Esophagus muscularis mucosa (tissue), 4 donors: ENCODE results near the gene VPREB3. TPM values are rescaled to one million over a fixed set of nuclear protein-coding genes. Genes with fewer than 3 reads are reported as not detected.

Source experiments
- DNase-seq: peaks from one replicate; pipeline ENCODE4 v3.0.0-alpha.2; 2017; ENCODE audit errors: extremely low spot score
- H3K27ac ChIP-seq, 4 donors: fragments of 200-600 bp; sonication (generic); replicated peaks in 1 of 4; 1 replicate in 3 of 4; 2 replicates in 1 of 4; pipeline ENCODE4 v1.5.1; 2016 to 2019; ENCODE audit warnings: mild to moderate bottlenecking in 1 of 4
- H3K27me3 ChIP-seq, 4 donors: fragments of 200-600 bp; sonication (generic); one replicate each; pipeline versions ENCODE4 v1.5.1 to v1.6.0; 2016 to 2019
- H3K36me3 ChIP-seq, 4 donors: fragments of 200-600 bp; sonication (generic); one replicate each; pipeline ENCODE4 v1.5.1; 2016 to 2019
- H3K4me1 ChIP-seq, 4 donors: fragments of 200-600 bp; sonication (generic); one replicate each; pipeline ENCODE4 v1.5.1; 2016 to 2019
- H3K4me3 ChIP-seq, 4 donors: fragments of 200-600 bp; sonication (generic); 1 replicate in 2 of 4; 2 replicates in 2 of 4; pipeline ENCODE4 v1.5.1; 2016 to 2019; ENCODE audit warnings: mild to moderate bottlenecking in 4 of 4, moderate library complexity in 1 of 4
- H3K9me3 ChIP-seq, 4 donors: fragments of 200-600 bp; sonication (generic); 1 replicate in 3 of 4; 2 replicates in 1 of 4; pipeline ENCODE4 v1.5.1; 2016 to 2019
- EP300 ChIP-seq: sonication (generic); formaldehyde crosslinking; IDR thresholded peaks from one replicate; pipeline ENCODE4 v1.6.1; 2017; ENCODE audit warnings: antibody characterized with exemption
- POLR2A ChIP-seq: fragments of 450-650 bp; IDR thresholded peaks from one replicate; pipeline ENCODE4 v1.6.1; 2017; ENCODE audit warnings: antibody characterized with exemption, moderate library complexity, mild to moderate bottlenecking, low read depth
- POLR2AphosphoS5 ChIP-seq, 2 donors: sonication (generic); formaldehyde crosslinking; IDR thresholded peaks; one replicate each; pipeline ENCODE4 v1.6.1; 2017; ENCODE audit warnings: antibody characterized with exemption in 2 of 2
- WGBS: methylation state at CpG from one replicate; pipeline ENCODE4 v1.1.5; 2018; 5-methylcytosine and 5-hydroxymethylcytosine counted together
- intact Hi-C: fragments of 100-400 bp; cut with DNase I; formaldehyde crosslinking; loops from one replicate; pipeline ENCODE4 v1.15.1; 2023
- total RNA-seq, 4 donors: library from RNA; depleted of rRNA; stranded (reverse); fragments of >200 nt; gene quantifications; one replicate each; pipeline versions ENCODE4 v1.1.0 to v1.2.1, GENCODE V29; 2016
- TF ChIP-seq, protein P1 (sequence below), 3 experiments: fragments of 200-600 bp in 2 of 3; fragments of 450-650 bp in 1 of 3; sonication (generic) in 2 of 3; IDR thresholded peaks; one replicate each; pipeline ENCODE4 v1.5.1; 2017 to 2019; ENCODE audit warnings: antibody characterized with exemption in 3 of 3, mild to moderate bottlenecking in 2 of 3, moderate library complexity in 1 of 3

Gene VPREB3, protein sequence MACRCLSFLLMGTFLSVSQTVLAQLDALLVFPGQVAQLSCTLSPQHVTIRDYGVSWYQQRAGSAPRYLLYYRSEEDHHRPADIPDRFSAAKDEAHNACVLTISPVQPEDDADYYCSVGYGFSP
- total RNA-seq = not detected

DNA sequence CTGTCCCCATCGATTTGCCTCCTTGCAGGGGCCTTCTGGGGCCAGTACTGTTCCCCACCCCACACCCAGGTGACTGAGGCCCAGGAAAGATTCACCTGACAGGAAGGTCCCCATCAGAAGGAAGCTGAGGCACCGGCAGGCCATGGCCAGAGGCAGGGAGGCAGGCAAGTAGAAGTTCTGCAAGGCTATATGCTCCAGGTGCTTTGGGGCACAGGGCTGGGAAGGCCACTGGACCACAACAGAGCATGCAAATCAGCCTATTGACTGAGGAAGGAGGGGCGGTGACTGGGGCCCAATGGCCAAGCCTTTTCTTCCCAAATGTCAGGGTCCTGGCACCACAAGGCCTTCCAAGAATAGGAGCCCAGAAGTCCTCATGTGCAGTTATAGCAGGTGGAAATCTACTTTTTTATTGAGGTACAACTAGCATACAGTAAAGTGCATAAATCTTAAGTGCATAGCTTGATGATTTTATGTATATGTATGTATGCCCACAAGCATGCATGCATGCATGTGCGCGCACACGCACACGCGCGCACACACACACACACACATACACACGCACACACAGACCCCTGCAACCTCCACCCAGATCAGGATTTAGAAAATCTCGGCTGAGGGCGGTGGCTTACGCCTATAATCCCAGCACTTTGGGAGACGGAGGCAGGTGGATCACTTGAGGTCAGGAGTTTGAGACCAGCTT is at the start of gene VPREB3:
Gene VPREB3 (minus strand): TSS at position 206 of the 700 bp plus-strand sequence. CDS start 62 bp downstream, at position 144.
- intact Hi-C loops = loop anchor here (5.0 kb wide), 1 partner anchor 37 kb away; no protein-coding TSS in a partner anchor
- H3K27me3 ChIP-seq = no peaks in the 10 kb centered on the region

DNA sequence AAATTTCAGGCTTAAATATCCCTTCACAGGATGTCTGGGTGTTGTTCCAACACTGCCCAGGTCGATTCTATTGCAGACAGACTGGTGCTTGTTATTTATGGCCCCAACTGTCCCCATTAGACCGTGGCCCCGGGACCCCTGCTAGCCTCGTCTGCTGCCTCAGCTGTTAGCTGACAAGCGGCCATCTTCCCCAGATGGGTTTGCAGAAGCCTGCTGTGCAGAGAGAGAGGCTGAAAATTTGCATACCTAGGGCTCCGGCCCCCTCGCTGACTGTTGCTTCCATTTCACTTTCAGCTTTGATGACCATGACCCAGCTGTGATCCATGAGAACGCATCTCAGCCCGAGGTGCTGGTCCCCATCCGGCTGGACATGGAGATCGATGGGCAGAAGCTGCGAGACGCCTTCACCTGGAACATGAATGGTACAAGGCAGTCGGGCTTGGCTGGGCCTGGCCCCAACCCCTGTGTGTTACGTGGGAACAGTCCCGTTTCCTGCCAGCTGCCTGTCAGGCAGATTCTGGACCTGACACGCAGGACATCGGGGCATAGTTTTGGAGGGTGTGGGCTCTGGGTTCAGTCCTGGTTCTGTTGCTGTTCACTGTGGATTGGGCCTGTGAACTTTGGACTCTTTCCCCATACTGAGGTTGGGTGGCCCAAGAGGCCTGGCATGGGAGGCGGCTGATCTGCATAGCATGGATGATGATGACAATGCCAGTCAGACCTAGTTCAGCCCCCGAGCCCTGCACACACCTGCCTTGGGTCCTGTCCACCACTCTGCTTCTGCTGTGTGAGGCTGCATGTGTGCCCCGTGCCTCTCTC is 49.0 kb upstream of the VPREB3 start:
- no peak for DNase-seq
- Histone ChIP-seq H3K4me1 (no peaks in the 10 kb centered on the region), H3K4me3 (no peak overlapping the region), H3K9me3 (no peaks in the 10 kb centered on the region), H3K27ac (no peak overlapping the region), H3K36me3 (peaks cover 58 to 96% (median 94%) of the 10 kb centered on the region in 4 donors), H3K27me3 (no peaks in the 10 kb centered on the region)
- 91% methylated on average over 15 of the region's 21 CpGs for WGBS
- TF ChIP-seq EP300 = no peak
- TF ChIP-seq, protein P1, sequence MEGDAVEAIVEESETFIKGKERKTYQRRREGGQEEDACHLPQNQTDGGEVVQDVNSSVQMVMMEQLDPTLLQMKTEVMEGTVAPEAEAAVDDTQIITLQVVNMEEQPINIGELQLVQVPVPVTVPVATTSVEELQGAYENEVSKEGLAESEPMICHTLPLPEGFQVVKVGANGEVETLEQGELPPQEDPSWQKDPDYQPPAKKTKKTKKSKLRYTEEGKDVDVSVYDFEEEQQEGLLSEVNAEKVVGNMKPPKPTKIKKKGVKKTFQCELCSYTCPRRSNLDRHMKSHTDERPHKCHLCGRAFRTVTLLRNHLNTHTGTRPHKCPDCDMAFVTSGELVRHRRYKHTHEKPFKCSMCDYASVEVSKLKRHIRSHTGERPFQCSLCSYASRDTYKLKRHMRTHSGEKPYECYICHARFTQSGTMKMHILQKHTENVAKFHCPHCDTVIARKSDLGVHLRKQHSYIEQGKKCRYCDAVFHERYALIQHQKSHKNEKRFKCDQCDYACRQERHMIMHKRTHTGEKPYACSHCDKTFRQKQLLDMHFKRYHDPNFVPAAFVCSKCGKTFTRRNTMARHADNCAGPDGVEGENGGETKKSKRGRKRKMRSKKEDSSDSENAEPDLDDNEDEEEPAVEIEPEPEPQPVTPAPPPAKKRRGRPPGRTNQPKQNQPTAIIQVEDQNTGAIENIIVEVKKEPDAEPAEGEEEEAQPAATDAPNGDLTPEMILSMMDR (IDR thresholded peaks at IDR 0.05) = no peak
- no peak for TF ChIP-seq POLR2AphosphoS5 (IDR thresholded peaks at IDR 0.05)
- no peak for TF ChIP-seq POLR2A
- intact Hi-C loops = no loop called here

More for the DNA sequence above, at the start of gene VPREB3:
- Histone ChIP-seq H3K4me1 (peaks cover 10 to 26% (median 22%) of the 10 kb centered on the region in 4 donors), H3K27ac (no peak within 1 kb of the TSS), H3K36me3 (no peaks in the 10 kb centered on the region), H3K9me3 (no peaks in the 10 kb centered on the region), H3K4me3 (no peak within 1 kb of the TSS)
- TF ChIP-seq, protein P1 (IDR thresholded peaks at IDR 0.05) = no peak
- TF ChIP-seq POLR2AphosphoS5 (IDR thresholded peaks at IDR 0.05) = no peak
- no peak for TF ChIP-seq POLR2A
- TF ChIP-seq EP300 = no peak
- DNase-seq = no peak
- WGBS = 90% methylated on average over 14 of the region's 14 CpGs

DNA sequence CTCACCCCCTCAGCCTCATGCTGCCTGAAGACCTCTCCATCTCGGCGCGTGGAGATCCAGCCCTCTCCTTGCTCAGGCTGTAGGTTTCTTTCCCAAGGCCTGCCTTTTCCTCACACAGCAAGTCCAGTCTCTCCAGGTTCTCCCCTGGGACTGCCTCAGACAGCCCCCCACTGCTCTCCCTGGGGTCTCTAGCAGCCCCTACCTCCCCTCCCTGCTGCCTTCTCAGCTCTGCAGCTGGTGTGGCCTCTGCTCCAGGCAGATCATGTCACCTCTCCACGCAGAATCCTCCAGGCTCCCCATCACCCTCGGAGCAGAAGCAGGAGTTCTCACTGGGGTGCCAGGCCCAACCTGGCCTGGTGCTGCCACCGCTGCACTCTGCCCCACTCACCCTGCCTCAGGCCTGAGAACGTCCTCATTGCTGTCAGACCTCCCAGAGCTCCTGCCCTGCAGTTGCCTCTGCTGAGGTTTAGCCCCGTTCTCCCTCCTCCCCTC is 47.7 kb upstream of the VPREB3 start:
- 91% methylated on average over 8 of the region's 8 CpGs for WGBS
- Histone ChIP-seq H3K4me3 (no peak overlapping the region), H3K9me3 (no peaks in the 10 kb centered on the region), H3K4me1 (no peaks in the 10 kb centered on the region), H3K27me3 (no peaks in the 10 kb centered on the region), H3K27ac (no peak overlapping the region), H3K36me3 (peaks cover 61 to 95% (median 92%) of the 10 kb centered on the region in 4 donors)
- TF ChIP-seq EP300 = no peak
- TF ChIP-seq, protein P1 (IDR thresholded peaks at IDR 0.05) = no peak
- no peak for TF ChIP-seq POLR2AphosphoS5 (IDR thresholded peaks at IDR 0.05)
- TF ChIP-seq POLR2A = no peak
- intact Hi-C loops = no loop called here
- no peak for DNase-seq

DNA sequence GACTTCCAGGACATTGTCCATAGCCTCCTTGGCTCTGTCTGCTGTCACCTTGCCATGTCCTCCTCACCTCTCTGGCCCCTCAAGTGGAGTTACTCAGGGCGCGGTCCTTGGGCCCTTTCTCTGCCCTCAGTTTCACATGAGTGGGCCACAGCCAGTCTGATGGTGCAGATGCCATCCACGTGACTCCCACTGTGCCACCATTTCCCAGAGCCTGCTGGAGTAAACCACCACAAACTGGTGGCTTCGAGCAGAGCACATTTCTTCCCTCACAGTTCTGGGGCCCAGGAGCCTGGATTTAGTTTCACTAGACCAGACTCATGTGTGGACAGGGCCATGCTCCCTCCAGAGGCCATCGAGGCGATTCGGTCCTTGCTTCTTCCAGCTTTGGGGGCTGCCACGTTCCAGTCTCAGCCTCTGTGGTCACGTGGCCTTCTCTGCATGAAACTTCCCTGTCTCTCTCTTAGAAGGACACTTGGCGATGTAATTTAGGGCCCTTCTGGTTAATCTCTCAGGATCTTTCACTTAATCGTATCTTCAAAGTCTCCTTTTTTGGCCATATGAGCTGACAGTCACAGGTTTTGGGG is 47.1 kb upstream of the VPREB3 start:
- intact Hi-C loops = no loop called here
- H3K36me3 ChIP-seq = peaks cover 66 to 93% (median 91%) of the 10 kb centered on the region in 4 donors
- 87% methylated on average over 11 of the region's 11 CpGs for WGBS

More for the DNA sequence above, 47.1 kb upstream of the VPREB3 start:
- Histone ChIP-seq H3K4me3 (no peak overlapping the region), H3K27me3 (no peaks in the 10 kb centered on the region), H3K9me3 (no peaks in the 10 kb centered on the region), H3K27ac (no peak overlapping the region), H3K4me1 (no peaks in the 10 kb centered on the region)
- no peak for DNase-seq
- TF ChIP-seq POLR2AphosphoS5 (IDR thresholded peaks at IDR 0.05) = no peak
- TF ChIP-seq EP300 = no peak
- no peak for TF ChIP-seq POLR2A
- TF ChIP-seq, protein P1 (IDR thresholded peaks at IDR 0.05) = no peak
